ENCODE data around the gene KCNA3.

Gene KCNA3

GRCh38 chr1:110674337-110675059 lies at the start of gene KCNA3 (continued):
- TF ChIP-seq ZNF174 (tag by site-specific recombination; IDR thresholded peaks at IDR 0.05): no peak
- no peak for TF ChIP-seq ZNF433 (tag by site-specific recombination; IDR thresholded peaks at IDR 0.05; ENCODE audit: low read depth)
- TF ChIP-seq KLF10 (tag by site-specific recombination; IDR thresholded peaks at IDR 0.05): 0 out of 2 replicates have a peak, but pooled peaks have one; percentile 35
- TF ChIP-seq ZNF677 (tag by site-specific recombination; IDR thresholded peaks at IDR 0.05): 0 out of 2 replicates have a peak, but pooled peaks have one; percentile 6
- 0 out of 2 replicates have a peak, but pooled peaks have one; percentile 13 for TF ChIP-seq ZBTB20 (tag by site-specific recombination; IDR thresholded peaks at IDR 0.05)
- peak; percentile 47 for TF ChIP-seq ZNF366 (tag by site-specific recombination; conservative IDR thresholded peaks at IDR 0.05)
- TF ChIP-seq KLF8 (tag by site-specific recombination; IDR thresholded peaks at IDR 0.05): peak; percentile 80; the same call in 1 of the 2 replicates
- TF ChIP-seq ZNF639 (tag by site-specific recombination; IDR thresholded peaks at IDR 0.05): no peak
- peak; percentile 71 for TF ChIP-seq ZNF600 (tag by site-specific recombination; IDR thresholded peaks at IDR 0.05)
- 0 out of 2 replicates have a peak, but pooled peaks have one; percentile 32 for TF ChIP-seq KLF7 (tag by site-specific recombination; IDR thresholded peaks at IDR 0.05; ENCODE audit: borderline replicate concordance)
- TF ChIP-seq ZBTB48 (tag by site-specific recombination; IDR thresholded peaks at IDR 0.05): peak; percentile 22; the same call in 1 of the 2 replicates
- peak; percentile 68; the same call in 1 of the 2 replicates for TF ChIP-seq ZNF692 (tag by site-specific recombination; IDR thresholded peaks at IDR 0.05)
- peak; percentile 84 for TF ChIP-seq SP3 (tag by site-specific recombination; IDR thresholded peaks at IDR 0.05)
- no peak for TF ChIP-seq ZNF404 (tag by site-specific recombination; IDR thresholded peaks at IDR 0.05)
- TF ChIP-seq ZEB2 (tag by site-specific recombination; IDR thresholded peaks at IDR 0.05): no peak
- peak; percentile 59; the same call in 1 of the 2 replicates for TF ChIP-seq KLF16 (tag by site-specific recombination; IDR thresholded peaks at IDR 0.05)
- no peak for TF ChIP-seq OVOL3 (tag by site-specific recombination; IDR thresholded peaks at IDR 0.05)
- TF ChIP-seq ZSCAN16 (tag by site-specific recombination; IDR thresholded peaks at IDR 0.05): 0 out of 2 replicates have a peak, but pooled peaks have one; percentile 47
- peak; percentile 72; the same call in 1 of the 2 replicates for TF ChIP-seq PBX3 (CRISPR knock-in tag; IDR thresholded peaks at IDR 0.05)

- CTCF ChIA-PET: no interaction called here
- Histone ChIP-seq H3K4me3 (ENCODE audit: low read depth, low read length) (no peak overlapping the region), H3K27ac (ENCODE audit: extremely low read depth, low read depth, low read length) (no peak overlapping the region), H3K9me3 (ENCODE audit: control insufficient read depth, insufficient read depth, low read depth, low read length) (no peaks in the 10 kb centered on the region), H3K36me3 (ENCODE audit: control insufficient read depth in 2 of 2, insufficient read depth in 1 of 2, low read length in 2 of 2) (no peaks in the 10 kb centered on the region), H3K4me1 (ENCODE audit: control insufficient read depth, insufficient read depth, low read length) (no peaks in the 10 kb centered on the region)
- POLR2A ChIA-PET: no interaction called here
- TF ChIP-seq ZNF132 (tag by site-specific recombination; IDR thresholded peaks at IDR 0.05; ENCODE audit: borderline replicate concordance) (no peak), ZNF10 (tag by site-specific recombination; IDR thresholded peaks at IDR 0.05) (no peak), ATF2 (tag by site-specific recombination; IDR thresholded peaks at IDR 0.05; ENCODE audit: low read depth) (no peak), PATZ1 (tag by site-specific recombination; IDR thresholded peaks at IDR 0.05) (no peak), ZNF473 (tag by site-specific recombination; IDR thresholded peaks at IDR 0.05) (no peak), SETDB1 (IDR thresholded peaks at IDR 0.05; ENCODE audit: insufficient read length, low read length) (no peak), ZNF138 (tag by site-specific recombination; IDR thresholded peaks at IDR 0.05; ENCODE audit: borderline replicate concordance) (no peak), BCL11B (tag by site-specific recombination; IDR thresholded peaks at IDR 0.05; ENCODE audit: low read depth) (no peak), ZBTB1 (tag by site-specific recombination; IDR thresholded peaks at IDR 0.05) (no peak), ZNF146 (tag by site-specific recombination; IDR thresholded peaks at IDR 0.05) (no peak), ZNF488 (tag by site-specific recombination; IDR thresholded peaks at IDR 0.05) (no peak)
These were observed 48.1 kb upstream of the KCNA3 start for GRCh38 chr1:110722807-110723206.
